HG03432 (cell line): ENCODE data around the gene PPARG.
A peak's percentile ranks its signal among the peaks of the same experiment; 100 is the strongest.
"Not testable (repeated sequence)": the region's sequence is repeated elsewhere in the genome, so short reads cannot be mapped to it uniquely, and the experiment has no call there.

Experiments
- ATAC-seq: cut with Tn5 transposase; IDR thresholded peaks from one replicate; pipeline ENCODE4 v1.9.1; 2021; ENCODE audit warnings: mild to moderate bottlenecking, moderate library complexity; ENCODE audit not compliant: unreplicated experiment

PPARG gene

GRCh38 chr3:12278566-12278965 lies 10.3 kb upstream of the PPARG start:
- ATAC-seq, result no peak

- no peak for ATAC-seq
Observed at GRCh38 chr3:12279591-12280326, 9.1 kb upstream of the PPARG start.

GRCh38 chr3:12280357-12280806 lies 8.5 kb upstream of the PPARG start:
- ATAC-seq, result no peak

GRCh38 chr3:12284591-12284990 lies 4.3 kb upstream of the PPARG start:
- ATAC-seq, result no peak

- no peak for ATAC-seq
Observed at GRCh38 chr3:12285003-12285555, 3.8 kb upstream of the PPARG start.

DNA sequence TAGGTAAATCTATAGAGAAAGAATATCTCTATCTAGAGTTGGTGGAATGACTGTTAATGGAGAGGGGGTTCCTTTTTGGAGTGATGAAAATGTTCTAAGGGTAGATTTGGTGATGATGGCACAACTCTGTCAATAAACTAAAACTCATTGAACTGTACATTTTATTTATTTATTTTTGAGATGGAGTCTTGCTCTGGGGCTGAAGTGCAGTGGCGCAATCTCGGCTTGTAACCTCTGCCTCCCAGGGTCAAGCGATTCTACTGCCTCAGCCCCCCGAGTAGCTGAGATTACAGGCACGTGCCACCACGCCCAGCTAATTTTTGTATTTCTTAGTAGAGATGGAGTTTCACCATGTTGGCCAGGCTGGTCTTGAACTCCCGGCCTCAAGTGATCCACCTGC lies 3.1 kb upstream of the PPARG start:
- not testable (repeated sequence) for ATAC-seq

DNA sequence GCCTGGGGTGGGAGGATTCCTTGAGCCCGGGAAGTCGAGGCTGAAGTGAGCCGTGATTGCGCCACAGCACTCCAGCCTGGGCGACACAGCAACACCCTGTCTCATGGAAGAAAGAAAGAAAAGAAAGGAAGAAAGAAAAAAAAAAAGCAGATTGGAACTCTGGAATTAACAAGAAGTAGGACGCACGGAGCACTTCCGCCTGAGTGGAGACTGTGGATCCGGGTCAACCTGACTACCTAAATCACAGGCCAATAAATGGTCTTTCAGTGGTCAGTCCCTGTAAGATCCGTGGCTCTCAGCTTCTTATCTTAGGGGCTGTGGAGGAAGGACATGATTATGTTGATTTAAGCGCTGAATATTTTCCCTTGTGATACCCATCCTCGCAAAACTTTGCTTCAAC lies 2.4 kb upstream of the PPARG start:
- ATAC-seq, result no peak

GRCh38 chr3:12286927-12287726 lies 1.7 kb upstream of the PPARG start:
- ATAC-seq, result peak; percentile 36

GRCh38 chr3:12287727-12288181 lies 1.1 kb upstream of the PPARG start:
- peak; percentile 42 for ATAC-seq

DNA sequence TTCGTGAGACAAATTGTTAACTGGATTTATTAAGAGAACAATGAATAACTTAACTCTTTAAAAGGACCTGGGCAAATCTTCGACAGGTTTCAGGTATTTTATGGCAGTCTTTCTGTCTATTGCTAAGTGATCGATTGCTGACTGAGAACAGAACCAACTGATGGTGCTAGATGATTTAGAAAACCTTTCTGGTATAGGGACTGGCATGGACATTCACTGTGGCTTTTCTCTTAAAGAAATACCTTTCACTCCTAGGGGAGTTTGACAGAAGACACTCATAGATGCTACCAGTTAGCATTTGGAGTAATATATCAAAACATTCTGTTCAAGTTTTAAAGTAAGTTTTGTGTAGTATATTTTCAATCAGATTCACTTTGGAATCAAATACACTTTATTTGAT lies 654 bp downstream of the PPARG start:
- no peak for ATAC-seq

GRCh38 chr3:12292770-12293169 lies 3.9 kb downstream of the PPARG start:
- ATAC-seq, result no peak

- no peak for ATAC-seq
Observed at GRCh38 chr3:12294885-12295580, 6.2 kb downstream of the PPARG start.

DNA sequence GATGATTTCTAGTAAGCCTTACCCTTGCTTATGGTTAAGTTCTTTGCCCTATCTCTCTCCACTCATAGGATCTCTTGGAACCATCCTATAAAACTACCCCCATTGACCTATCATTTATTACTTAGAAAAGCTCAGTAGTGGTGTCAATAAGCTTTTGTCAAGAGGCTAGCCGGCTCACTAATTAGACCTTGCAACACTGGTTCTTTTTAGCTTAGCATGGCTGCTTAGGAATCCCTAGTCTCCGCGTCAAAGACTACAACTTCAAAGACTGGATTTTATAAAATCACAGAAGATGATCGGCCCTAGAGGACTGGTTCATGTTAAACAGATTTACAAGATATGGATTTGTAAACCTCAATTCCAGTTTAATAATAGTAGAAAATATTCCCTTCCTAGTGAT lies 7.6 kb downstream of the PPARG start:
- no peak for ATAC-seq

DNA sequence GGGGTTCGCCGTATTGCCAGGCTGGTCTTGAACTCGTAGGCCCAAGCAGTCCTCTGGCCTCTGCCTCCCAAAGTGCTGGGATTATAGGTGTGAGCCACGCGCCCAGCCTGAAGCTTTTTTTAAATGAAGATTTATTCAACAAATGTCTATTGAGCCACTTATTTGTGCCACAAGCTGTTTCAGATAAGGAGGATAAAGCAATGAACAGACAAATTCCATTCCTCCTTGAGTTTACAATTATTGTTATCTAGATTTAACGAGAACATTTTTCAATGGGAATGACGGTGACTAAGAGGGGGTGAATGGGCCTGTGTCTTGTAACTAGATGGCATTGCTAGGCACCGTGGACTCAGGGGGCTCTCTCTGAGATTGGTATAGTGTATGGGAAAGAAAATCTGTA lies 10.2 kb downstream of the PPARG start:
- no peak for ATAC-seq

DNA sequence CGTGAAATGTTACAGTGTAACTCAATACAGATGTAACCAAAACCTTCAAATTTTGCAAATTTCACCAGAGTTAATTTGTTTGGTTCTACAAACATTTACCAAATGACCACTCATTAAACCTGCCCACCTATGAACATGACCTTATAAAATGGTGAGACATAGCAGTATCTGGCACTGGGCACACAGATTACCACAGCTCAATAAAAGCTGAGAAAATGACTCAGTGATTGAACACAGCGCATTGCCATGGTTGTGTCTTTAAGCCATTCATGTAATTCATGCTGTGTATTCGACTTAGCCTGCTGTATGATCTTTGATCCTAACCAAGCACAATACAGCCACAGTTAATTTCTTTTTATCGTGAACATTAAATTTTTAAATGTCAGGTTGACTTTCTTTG lies 11.3 kb downstream of the PPARG start:
- no peak for ATAC-seq

- ATAC-seq, result no peak
Observed at GRCh38 chr3:12301031-12301430, 12.2 kb downstream of the PPARG start.

GRCh38 chr3:12301513-12301912 lies 12.6 kb downstream of the PPARG start:
- ATAC-seq, result no peak

DNA sequence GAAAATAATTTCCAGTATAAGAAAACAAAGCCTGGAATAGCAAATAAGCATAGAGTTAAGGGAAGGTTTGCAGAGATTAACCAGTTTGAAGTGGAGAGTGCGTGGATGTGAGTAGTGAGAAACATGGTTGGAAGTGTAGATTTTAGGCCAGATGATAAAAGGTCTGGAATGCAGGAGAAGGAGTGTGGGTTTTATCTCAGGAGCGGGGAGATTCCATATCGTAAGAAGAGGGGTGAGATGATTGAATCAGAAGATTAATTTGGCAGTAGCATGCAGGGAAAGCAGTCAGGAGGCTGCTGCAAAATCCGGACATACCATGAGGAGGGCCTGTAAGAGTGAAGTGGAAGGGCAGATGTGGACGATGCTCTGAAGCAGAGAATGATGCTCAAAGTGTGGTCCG lies 13.7 kb downstream of the PPARG start:
- no peak for ATAC-seq

DNA sequence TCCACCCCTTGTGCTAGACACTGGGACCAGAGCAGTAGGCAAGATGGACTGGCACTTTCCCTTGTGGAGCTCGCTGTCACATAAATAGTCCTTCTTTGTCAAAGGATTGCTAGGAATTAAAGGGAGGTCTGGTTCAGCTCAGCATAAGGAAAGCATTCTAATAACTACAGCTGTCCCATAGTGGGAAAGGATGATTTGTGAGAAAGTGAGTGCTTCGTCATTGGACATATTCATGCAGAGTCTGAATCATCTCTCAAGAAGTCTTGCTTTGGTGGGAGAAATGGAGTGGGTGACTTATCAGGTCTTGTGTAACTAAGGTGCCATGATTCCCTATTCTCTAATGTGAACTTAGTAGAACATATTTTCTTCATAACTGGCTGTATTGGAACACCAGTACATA lies 14.7 kb downstream of the PPARG start:
- ATAC-seq, result no peak

DNA sequence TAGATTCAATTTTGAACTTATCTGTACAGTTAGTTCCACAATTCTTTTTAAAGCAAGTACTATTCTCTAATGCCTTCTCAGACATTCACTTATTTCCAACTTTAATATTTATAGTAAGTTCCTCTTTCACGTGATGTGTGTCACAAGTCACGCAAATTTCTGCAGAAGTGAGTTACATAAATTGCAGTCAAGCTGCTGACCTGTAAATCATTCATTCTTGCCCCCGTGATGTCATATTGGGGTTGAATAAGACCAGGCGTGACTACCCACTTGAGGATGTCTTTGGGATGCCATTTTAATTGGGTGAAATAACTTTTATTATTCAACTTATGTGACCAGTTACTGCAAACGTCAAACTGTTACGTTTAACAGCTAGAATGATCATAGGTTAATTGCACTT lies 15.1 kb downstream of the PPARG start:
- no peak for ATAC-seq

DNA sequence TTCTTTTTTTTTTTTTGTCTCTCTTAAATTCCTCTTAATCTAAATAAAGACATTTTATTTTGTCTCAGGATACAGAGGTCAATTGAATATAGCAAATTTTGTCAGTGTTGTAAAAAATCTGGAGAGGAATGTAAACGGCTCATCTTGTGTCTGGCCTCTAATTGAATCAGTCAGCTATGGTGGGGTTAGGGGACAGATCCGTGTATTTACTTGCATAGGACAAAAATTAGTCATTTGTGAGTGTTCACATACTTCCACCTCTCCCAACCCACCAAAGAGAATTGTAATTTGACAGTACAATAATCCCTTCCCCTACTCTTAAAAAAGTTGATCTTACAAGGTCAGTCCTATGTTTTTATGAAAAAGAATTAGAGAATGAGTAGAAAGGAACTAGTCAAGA lies 18.3 kb downstream of the PPARG start:
- no peak for ATAC-seq
